AG09319 (cell line): ENCODE data around the gene GNAI2.
"Not testable (repeated sequence)": the region's sequence is repeated elsewhere in the genome, so short reads cannot be mapped to it uniquely, and the experiment has no call there.

Experiments
- DNase-seq: peaks from one replicate; pipeline ENCODE4 v3.0.0-alpha.2; 2010; ENCODE audit warnings: low read depth; ENCODE audit errors: extremely low read depth
- CTCF ChIP-seq: IDR thresholded peaks from 2 replicates; pipeline ENCODE4 v1.5.1; 2011; ENCODE audit warnings: low read depth, mild to moderate bottlenecking, inconsistent platforms, low read length, moderate library complexity

The GNAI2 gene

GRCh38 chr3:50259432-50260026 lies 23.5 kb downstream of the GNAI2 start:
- no peak for TF ChIP-seq CTCF
- no peak for DNase-seq

GRCh38 chr3:50260027-50260941 lies 24.3 kb downstream of the GNAI2 start:
- DNase-seq = peak; percentile 72
- TF ChIP-seq CTCF = peak; percentile 65

- TF ChIP-seq CTCF = no peak
- no peak for DNase-seq
Measured at GRCh38 chr3:50260942-50261441, 25.0 kb downstream of the GNAI2 start.

- no peak for TF ChIP-seq CTCF
- DNase-seq = no peak
Measured at GRCh38 chr3:50261505-50261904, 25.5 kb downstream of the GNAI2 start.

GRCh38 chr3:50262200-50262599 lies 26.2 kb downstream of the GNAI2 start:
- not testable (repeated sequence) for DNase-seq

GRCh38 chr3:50262778-50263177 lies 26.8 kb downstream of the GNAI2 start:
- DNase-seq = no peak
- no peak for TF ChIP-seq CTCF

- TF ChIP-seq CTCF = no peak
- no peak for DNase-seq
Measured at GRCh38 chr3:50263478-50264382, 27.7 kb downstream of the GNAI2 start.
